Neural cell (in vitro differentiated cells): Measurements from ENCODE around the gene CCDC149. TPM values are rescaled to one million over a fixed set of nuclear protein-coding genes. Genes with fewer than 3 reads are reported as not detected.

Experiments used
- H2AFZ ChIP-seq: fragments of 200-600, 300-800 bp; sonication (generic), shearing (Covaris generic); 2 replicates; pipeline ENCODE4 v1.6.0; 2014; ENCODE audit warnings: low read depth, mild to moderate bottlenecking, antibody characterized with exemption, low read length, moderate library complexity
- H3F3A ChIP-seq: fragments of 200-600 bp; shearing (Covaris generic); 2 replicates; pipeline ENCODE4 v1.6.1; 2016; ENCODE audit warnings: mild to moderate bottlenecking, moderate library complexity, mixed read lengths, antibody characterized with exemption, low read length; ENCODE audit not compliant: insufficient read depth, poor library complexity, severe bottlenecking
- H3K27ac ChIP-seq: fragments of 200-600, 300-800 bp; sonication (generic), shearing (Covaris generic); 2 replicates; pipeline ENCODE4 v1.5.1; 2014; ENCODE audit warnings: mild to moderate bottlenecking, low read length, moderate library complexity
- H3K27me3 ChIP-seq: fragments of 300-800, 200-600 bp; sonication (generic), shearing (Covaris generic); 2 replicates; pipeline ENCODE4 v1.6.0; 2014; ENCODE audit warnings: mild to moderate bottlenecking, low read depth, low read length, moderate library complexity; ENCODE audit not compliant: insufficient read depth
- H3K36me3 ChIP-seq: fragments of 300-800, 200-600 bp; sonication (generic), shearing (Covaris generic); 2 replicates; pipeline ENCODE4 v1.5.1; 2014; ENCODE audit warnings: mild to moderate bottlenecking, antibody characterized with exemption, low read length, moderate library complexity; ENCODE audit not compliant: insufficient read depth
- H3K4me2 ChIP-seq: fragments of 300-800, 200-600 bp; sonication (generic), shearing (Covaris generic); 2 replicates; pipeline ENCODE4 v1.6.0; 2014; ENCODE audit warnings: mild to moderate bottlenecking, low read length
- H3K4me3 ChIP-seq: fragments of 300-800, 200-600 bp; sonication (generic), shearing (Covaris generic); 2 replicates; pipeline ENCODE4 v1.5.1; 2014; ENCODE audit warnings: mild to moderate bottlenecking, low read length, moderate library complexity
- H3K79me2 ChIP-seq: fragments of 200-600 bp; shearing (Covaris generic); replicated peaks from 2 replicates; pipeline ENCODE4 v1.6.0; 2014; ENCODE audit warnings: mild to moderate bottlenecking, low read length, moderate library complexity; ENCODE audit not compliant: insufficient read depth
- H3K9ac ChIP-seq: fragments of 300-800, 200-600 bp; sonication (generic), shearing (Covaris generic); 2 replicates; pipeline ENCODE4 v1.6.1; 2016; ENCODE audit warnings: mild to moderate bottlenecking, low read length, mixed read lengths
- H3K9me2 ChIP-seq: fragments of 200-600 bp; shearing (Covaris generic); 2 replicates; pipeline ENCODE4 v1.6.1; 2016; ENCODE audit warnings: mild to moderate bottlenecking, low read length, mixed read lengths; ENCODE audit not compliant: insufficient read depth
- H3K9me3 ChIP-seq: fragments of 200-600, 300-800 bp; sonication (generic), shearing (Covaris generic); 2 replicates; pipeline ENCODE4 v1.6.1; 2016; ENCODE audit warnings: mild to moderate bottlenecking, mixed run types, low read length, moderate library complexity, mixed read lengths
- H4K20me1 ChIP-seq: fragments of 200-600 bp; shearing (Covaris generic); 2 replicates; pipeline ENCODE4 v1.6.1; 2016; ENCODE audit warnings: mild to moderate bottlenecking, mixed run types; ENCODE audit not compliant: insufficient read depth
- EP300 ChIP-seq: fragments of 450-650 bp; conservative IDR thresholded peaks from 2 replicates; pipeline ENCODE4 v1.6.1; 2014; ENCODE audit warnings: antibody characterized with exemption, mild to moderate bottlenecking, moderate library complexity; ENCODE audit not compliant: poor library complexity, severe bottlenecking
- EZH2 ChIP-seq: fragments of 200-600, 300-800 bp; shearing (Covaris generic), sonication (generic); IDR thresholded peaks from 2 replicates; pipeline ENCODE4 v1.6.1; 2014; ENCODE audit warnings: antibody characterized with exemption, low read length, borderline replicate concordance, mild to moderate bottlenecking; ENCODE audit not compliant: insufficient read depth, poor library complexity, severe bottlenecking
- MXI1 ChIP-seq: fragments of 450-650 bp; conservative IDR thresholded peaks from 2 replicates; pipeline ENCODE4 v1.6.1; 2014; ENCODE audit warnings: antibody characterized with exemption, mild to moderate bottlenecking; ENCODE audit not compliant: poor library complexity, severe bottlenecking
- POLR2AphosphoS5 ChIP-seq: IDR thresholded peaks from 2 replicates; pipeline ENCODE4 v1.6.1; 2012
- RAD21 ChIP-seq: fragments of 450-650 bp; conservative IDR thresholded peaks from 2 replicates; pipeline ENCODE4 v1.6.1; 2014; ENCODE audit warnings: antibody characterized with exemption, mild to moderate bottlenecking, moderate library complexity
- SMC3 ChIP-seq: fragments of 450-650 bp; conservative IDR thresholded peaks from 2 replicates; pipeline ENCODE4 v1.6.1; 2014; ENCODE audit warnings: antibody characterized with exemption, mild to moderate bottlenecking, moderate library complexity; ENCODE audit not compliant: poor library complexity
- TAF1 ChIP-seq: IDR thresholded peaks from 2 replicates; pipeline ENCODE4 v1.6.1; 2012; ENCODE audit warnings: low read depth
- polyA plus RNA-seq: library from polyadenylated mRNA; depleted of rRNA; stranded (reverse); fragments of >200 nt; gene quantifications from 2 replicates; pipeline ENCODE4 v1.2.3, GENCODE V29; 2014
- TF ChIP-seq, protein P1 (sequence below): fragments of 450-650 bp; IDR thresholded peaks from 2 replicates; pipeline ENCODE4 v1.5.1; 2014; ENCODE audit warnings: antibody characterized with exemption, mild to moderate bottlenecking, moderate library complexity; ENCODE audit not compliant: poor library complexity, severe bottlenecking
- TF ChIP-seq, protein P2 (sequence below): IDR thresholded peaks from 2 replicates; pipeline ENCODE4 v1.6.1; 2012; ENCODE audit warnings: borderline replicate concordance

The CCDC149 gene
- polyA plus RNA-seq, 1 donor from 2014 or later: 6.6 TPM

DNA sequence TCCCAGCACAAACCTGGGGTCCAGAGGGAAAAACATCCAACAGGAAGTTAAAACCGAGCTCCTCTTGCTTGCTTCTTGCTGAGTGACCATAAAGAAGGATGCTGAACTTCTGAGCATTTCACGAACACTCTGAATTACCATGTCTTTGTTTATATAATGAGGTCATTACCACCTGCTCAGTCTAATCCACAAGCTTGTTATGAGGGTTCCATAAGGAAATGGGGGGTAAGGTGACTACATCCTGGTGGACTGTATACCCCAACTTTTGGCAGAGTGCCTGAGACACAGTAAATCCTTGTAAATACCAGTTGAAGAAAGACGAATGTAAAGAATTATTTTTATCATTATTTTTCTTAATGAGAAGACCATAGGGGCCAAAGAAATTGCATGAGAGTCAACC lies 16.8 kb downstream of the CCDC149 start:
- H3K27ac ChIP-seq: no peak overlapping the region
- H3K9ac ChIP-seq: no peak overlapping the region
- no peaks in the 10 kb centered on the region for H3K9me2 ChIP-seq

DNA sequence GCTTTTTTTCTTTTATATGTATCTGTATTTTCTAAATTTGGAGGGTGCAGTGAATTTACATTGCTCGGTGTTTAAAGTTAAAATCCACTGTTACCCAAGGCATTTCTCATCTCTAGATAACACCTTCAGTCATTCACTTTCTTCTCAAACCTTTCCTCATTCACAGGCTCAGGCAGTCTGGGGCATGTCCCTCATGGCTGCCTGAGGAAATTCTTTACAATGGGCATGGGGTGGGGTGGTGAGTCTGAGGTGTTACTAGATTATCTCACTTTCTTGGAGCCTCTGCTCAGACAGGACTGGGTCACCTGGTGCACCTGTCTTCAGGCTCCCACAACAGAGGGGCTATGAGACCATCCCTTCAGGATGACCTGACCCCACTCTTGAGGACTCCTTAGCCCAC lies 17.4 kb downstream of the CCDC149 start:
- H3K27me3 ChIP-seq: no peaks in the 10 kb centered on the region
- no peaks in the 10 kb centered on the region for H3K9me2 ChIP-seq
- H3K9ac ChIP-seq: no peak overlapping the region
- no peaks in the 10 kb centered on the region for H3F3A ChIP-seq
- no peaks in the 10 kb centered on the region for H3K9me3 ChIP-seq
- TF ChIP-seq, protein P1, sequence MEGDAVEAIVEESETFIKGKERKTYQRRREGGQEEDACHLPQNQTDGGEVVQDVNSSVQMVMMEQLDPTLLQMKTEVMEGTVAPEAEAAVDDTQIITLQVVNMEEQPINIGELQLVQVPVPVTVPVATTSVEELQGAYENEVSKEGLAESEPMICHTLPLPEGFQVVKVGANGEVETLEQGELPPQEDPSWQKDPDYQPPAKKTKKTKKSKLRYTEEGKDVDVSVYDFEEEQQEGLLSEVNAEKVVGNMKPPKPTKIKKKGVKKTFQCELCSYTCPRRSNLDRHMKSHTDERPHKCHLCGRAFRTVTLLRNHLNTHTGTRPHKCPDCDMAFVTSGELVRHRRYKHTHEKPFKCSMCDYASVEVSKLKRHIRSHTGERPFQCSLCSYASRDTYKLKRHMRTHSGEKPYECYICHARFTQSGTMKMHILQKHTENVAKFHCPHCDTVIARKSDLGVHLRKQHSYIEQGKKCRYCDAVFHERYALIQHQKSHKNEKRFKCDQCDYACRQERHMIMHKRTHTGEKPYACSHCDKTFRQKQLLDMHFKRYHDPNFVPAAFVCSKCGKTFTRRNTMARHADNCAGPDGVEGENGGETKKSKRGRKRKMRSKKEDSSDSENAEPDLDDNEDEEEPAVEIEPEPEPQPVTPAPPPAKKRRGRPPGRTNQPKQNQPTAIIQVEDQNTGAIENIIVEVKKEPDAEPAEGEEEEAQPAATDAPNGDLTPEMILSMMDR: no peak
- TF ChIP-seq POLR2AphosphoS5: no peak
- no peak for TF ChIP-seq MXI1
- no peak for TF ChIP-seq RAD21
- TF ChIP-seq EP300: no peak
- TF ChIP-seq, protein P2, sequence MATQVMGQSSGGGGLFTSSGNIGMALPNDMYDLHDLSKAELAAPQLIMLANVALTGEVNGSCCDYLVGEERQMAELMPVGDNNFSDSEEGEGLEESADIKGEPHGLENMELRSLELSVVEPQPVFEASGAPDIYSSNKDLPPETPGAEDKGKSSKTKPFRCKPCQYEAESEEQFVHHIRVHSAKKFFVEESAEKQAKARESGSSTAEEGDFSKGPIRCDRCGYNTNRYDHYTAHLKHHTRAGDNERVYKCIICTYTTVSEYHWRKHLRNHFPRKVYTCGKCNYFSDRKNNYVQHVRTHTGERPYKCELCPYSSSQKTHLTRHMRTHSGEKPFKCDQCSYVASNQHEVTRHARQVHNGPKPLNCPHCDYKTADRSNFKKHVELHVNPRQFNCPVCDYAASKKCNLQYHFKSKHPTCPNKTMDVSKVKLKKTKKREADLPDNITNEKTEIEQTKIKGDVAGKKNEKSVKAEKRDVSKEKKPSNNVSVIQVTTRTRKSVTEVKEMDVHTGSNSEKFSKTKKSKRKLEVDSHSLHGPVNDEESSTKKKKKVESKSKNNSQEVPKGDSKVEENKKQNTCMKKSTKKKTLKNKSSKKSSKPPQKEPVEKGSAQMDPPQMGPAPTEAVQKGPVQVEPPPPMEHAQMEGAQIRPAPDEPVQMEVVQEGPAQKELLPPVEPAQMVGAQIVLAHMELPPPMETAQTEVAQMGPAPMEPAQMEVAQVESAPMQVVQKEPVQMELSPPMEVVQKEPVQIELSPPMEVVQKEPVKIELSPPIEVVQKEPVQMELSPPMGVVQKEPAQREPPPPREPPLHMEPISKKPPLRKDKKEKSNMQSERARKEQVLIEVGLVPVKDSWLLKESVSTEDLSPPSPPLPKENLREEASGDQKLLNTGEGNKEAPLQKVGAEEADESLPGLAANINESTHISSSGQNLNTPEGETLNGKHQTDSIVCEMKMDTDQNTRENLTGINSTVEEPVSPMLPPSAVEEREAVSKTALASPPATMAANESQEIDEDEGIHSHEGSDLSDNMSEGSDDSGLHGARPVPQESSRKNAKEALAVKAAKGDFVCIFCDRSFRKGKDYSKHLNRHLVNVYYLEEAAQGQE: no peak
- TF ChIP-seq EZH2: no peak
- no peak overlapping the region for H2AFZ ChIP-seq
- H3K27ac ChIP-seq: no peak overlapping the region
- no peaks in the 10 kb centered on the region for H3K36me3 ChIP-seq
- H4K20me1 ChIP-seq: no peaks in the 10 kb centered on the region
- no peaks in the 10 kb centered on the region for H3K79me2 ChIP-seq
- H3K4me3 ChIP-seq: no peak overlapping the region
- H3K4me2 ChIP-seq: no peak overlapping the region

More for the DNA sequence above, 16.8 kb downstream of the CCDC149 start:
- H3K4me2 ChIP-seq: no peak overlapping the region
- no peak overlapping the region for H2AFZ ChIP-seq
- H3K27me3 ChIP-seq: no peaks in the 10 kb centered on the region
- no peaks in the 10 kb centered on the region for H3K79me2 ChIP-seq
- H3K4me3 ChIP-seq: no peak overlapping the region
- no peaks in the 10 kb centered on the region for H3F3A ChIP-seq
- no peaks in the 10 kb centered on the region for H3K9me3 ChIP-seq
- TF ChIP-seq EZH2 (no peak), MXI1 (no peak), POLR2AphosphoS5 (no peak), RAD21 (no peak), EP300 (no peak), TAF1 (no peak), SMC3 (no peak)
- TF ChIP-seq, protein P2: no peak
- TF ChIP-seq, protein P1: no peak
- H4K20me1 ChIP-seq: no peaks in the 10 kb centered on the region
- H3K36me3 ChIP-seq: no peaks in the 10 kb centered on the region
